HG03520 (cell line): ENCODE data around the gene PTPN2.
A peak's percentile ranks its signal among the peaks of the same experiment; 100 is the strongest.
"Not testable (repeated sequence)": the region's sequence is repeated elsewhere in the genome, so short reads cannot be mapped to it uniquely, and the experiment has no call there.

Source experiments
- ATAC-seq: cut with Tn5 transposase; IDR thresholded peaks from one replicate; pipeline ENCODE4 v1.9.1; 2021; ENCODE audit warnings: mild to moderate bottlenecking, moderate library complexity; ENCODE audit not compliant: unreplicated experiment

PTPN2 gene

DNA sequence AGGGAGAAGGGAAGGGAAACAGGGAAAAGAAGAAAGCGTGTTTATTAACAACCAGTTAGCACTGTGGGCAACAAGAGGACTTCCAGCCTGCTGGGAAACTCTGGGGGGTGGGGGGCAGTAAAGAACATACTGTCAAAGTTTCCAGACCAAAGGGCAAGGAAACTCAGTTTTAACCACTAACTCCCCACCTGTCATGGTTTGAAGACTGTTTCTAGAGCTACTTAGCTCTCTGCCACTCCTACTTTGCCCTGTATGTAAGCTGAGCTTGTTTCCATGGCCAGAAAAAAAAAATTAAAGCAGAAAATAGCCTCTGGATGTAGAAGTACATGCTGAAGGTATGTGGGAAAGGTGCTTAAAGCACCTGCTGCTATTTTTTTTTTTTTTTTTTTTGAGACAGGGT, 11.0 kb upstream of the PTPN2 start:
- no peak for ATAC-seq

DNA sequence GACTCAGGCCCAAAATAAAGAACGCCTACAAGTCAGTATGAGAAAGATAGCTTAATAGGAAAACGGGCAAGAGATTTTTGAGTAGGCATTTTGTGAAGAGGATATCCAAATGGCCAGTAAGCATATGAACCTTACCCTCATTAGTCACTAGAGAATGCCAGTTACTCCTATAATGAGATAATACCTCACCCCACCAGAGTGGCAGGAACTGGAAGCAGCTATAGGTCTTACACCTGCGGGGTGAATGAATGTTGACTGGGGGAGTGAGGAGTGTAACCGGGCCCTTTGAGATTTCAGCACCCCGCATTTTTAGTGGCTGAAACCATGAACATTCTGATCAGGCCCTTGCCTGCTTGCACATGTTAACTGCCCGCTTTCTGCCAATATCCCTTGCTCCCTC, 7.5 kb upstream of the PTPN2 start:
- ATAC-seq = no peak

DNA sequence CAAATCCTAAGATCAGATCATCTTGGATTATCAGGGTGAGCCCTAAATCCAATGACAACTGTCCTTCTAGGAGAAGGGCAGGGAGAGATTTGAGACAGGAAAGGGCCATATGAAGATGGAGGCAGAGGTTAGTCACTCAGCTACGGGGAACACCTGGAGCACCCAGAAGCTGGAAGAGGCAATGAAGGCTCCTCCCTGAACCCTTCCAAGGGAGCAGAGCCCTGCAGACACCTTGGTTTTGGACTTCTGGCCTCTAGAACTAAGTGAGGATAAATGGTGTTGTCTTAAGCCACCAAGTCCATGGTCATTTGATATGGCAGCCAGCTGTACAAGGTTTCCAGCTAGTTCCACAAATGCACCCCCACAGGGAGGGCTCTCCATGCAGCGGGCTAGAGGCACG, 6.9 kb upstream of the PTPN2 start:
- ATAC-seq = no peak

DNA sequence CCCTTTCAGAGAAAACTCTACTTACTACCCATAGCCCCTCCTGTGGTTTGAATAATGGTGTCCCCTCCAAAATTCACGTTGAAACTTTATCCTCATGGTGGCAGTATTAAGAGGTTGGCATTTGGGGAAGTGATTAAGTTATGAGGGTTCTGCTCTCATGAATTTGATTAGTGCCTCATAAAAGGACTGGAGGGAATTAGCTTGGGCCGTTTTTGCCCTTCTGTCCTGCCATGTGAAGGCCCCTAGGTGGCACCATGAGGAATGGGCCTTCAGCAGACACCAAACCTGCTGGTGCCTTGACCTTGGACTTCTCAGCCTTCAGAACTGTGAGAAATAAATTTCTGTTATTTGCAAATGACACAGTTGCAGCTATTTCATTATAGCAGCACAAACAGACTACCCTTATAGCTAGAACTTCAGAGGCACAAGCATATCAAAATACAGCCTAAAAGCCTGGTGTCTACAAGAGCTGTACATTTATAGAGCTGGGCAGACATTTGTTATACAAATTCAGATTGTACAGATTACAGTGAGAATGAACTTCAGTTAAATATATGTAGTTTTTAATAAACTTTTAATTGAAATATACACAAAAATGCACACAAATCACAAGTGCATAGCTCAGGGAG, 2.6 kb upstream of the PTPN2 start:
- no peak for ATAC-seq

DNA sequence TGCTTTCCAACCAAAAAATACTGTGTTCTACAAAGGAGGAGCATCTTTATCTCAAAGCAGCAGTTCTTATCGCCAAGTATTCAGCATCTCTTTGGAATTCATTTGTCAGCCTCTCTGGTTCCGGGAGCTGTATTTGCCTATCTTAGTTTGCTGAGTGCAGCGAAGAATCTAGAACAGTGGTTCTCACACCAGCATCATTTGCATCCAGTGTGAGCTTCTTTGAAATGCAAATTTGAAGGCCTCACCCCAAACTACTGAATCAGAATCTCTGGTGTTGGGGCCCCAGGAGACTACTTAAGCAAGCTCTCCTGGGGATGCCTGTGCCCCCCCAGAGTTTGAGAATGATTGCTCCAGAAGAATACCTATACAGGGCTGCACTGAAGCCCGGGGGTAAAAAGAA, 1.5 kb upstream of the PTPN2 start:
- no peak for ATAC-seq

DNA sequence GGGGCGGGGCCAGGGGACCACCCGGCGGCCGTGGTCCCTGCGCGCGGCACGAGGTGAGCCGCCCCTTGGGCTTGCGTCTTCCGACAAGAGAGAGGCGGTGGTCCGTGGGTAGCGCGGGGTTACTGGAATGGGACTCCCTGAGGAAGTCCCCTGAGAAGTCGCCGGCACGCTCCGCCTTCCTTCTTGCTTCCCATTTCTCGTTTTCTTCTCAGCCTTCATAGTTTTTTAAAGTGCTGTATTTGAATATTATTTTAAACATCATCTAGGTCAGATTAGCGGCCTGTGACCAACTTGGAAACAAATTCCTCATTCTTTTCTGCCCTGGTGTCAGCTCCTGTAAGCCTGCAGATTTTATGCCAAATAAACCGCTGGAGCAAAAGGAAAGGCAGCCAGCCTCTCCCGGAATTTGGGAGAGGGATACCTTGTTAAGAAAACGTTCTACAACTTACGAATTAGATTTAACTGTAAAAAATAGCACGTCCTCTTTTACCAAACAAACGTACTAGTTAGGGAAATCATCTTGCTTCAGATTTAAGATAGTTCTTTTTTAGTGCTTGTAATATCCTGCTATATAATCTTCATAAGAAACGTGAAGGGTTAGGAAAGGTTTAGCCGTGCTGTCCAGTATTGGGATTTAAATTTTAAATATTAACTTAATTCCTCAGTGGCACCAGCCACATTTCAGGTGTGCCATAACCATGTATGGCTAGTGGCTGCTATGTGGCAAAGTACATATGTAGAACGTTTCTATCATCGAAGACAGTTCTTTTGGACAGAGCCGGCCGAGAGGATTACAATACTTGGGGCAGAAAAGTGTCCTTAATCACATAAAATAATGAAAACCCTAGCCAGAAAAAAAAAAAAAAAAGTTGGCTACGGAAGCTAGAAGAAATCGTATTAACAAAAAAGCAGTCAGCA, 628 bp upstream of the PTPN2 start:
- no peak for ATAC-seq

DNA sequence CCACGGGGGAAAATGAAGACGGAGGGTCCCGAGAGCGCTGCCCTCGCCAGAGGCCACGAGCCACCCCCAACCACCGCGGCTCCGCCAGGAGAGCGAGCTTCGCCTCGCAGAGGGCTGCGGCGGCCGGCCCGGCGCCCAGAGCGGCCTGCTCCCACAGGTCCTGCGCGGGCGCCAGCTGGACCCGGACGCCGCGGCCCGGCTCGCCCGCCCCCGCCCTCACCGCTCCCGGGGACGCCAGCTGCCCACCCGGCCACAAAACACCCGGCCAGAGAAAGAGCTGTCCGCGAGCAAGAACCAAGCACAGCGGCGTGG, 709 bp downstream of the PTPN2 start:
- peak; percentile 4 for ATAC-seq

DNA sequence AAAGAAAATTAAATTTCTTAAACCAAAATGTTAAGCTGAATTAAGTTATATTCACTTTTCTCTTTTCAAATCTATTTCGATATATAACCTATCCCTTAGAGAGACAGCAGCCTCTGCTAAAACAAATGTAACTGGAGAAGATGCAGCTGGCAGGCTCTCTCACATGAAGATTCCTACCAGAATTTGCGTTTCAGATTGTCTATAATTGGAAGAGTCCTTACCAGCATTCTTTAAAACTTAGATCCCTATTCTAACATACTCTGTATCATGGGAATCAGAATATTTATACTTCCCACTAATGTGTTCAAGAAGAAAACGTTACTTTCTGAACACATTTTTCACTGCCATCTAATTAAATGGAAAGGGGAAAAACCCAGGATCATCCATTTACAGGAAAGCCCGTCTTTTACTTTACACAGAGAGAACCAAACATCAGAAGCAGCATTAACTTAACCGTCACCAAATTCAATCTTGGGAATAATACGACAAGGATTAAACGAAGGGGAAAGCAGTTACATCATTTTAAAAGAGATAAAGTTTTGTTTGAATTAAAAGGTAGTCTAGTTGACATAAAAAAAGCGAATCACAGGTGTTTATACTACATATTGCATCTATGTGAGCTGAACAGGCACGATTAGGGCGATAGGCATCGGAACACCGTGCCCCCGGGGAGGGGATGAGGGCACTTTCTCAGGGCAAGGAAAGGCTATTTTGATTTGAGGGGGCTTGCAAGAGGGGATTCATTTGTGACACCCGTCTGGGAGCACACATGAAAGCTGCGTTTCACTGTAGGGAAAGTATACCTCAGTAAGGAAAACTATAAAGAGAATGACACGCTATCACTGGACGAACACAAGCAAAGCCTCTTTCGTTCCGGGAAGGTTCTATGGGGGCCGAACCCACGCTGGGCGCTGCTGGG, 1.3 kb downstream of the PTPN2 start:
- no peak for ATAC-seq

DNA sequence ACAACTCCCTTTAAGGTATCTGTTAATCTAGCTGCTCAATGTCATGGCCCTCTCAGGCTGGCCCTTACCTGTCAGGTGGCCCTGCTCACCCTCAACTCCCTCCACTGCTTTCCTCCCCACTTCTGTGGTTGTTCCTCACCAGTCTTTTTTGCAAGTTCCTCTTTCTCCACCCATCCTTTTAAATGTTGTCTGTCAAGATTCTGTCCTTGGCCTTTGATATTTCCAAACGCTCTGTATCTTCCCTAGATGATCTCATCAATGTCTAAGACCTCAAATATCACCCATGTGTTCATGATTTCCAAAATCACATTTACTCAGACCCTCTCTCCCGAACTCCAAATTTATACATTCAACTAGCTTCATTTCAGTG, 3.5 kb downstream of the PTPN2 start:
- no peak for ATAC-seq

DNA sequence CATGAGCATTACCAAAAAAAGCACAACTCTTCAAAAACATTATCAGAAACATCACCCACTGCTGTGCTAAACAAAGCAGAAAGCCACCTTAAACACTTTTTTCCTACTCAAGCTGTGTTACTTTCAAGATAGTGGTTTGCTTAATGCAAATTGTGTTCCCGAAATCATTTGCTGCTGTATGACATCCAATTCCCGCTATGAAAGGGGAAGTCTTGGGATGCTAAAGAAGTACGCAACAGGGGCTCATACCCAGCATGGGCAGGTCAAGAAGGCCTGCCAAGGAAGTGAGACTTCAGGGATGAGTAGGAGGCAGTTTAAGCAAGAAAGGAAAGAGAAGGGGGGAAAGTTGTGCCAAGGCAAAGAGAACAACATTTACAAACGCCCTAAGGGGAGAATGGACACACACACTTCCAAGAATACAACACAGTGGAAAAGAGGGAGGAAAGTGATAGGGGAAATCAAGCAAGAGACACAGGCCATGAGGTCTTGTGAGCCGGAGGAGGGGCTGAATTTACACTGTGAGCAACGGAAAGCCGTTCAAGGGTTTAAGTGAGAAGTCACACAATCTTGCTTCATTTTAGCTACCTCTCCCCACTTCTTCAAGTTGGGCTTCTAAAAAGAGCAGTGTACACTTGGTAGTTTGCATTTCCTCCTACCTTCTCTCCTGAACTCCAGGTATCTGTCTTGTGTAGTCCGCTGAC, 4.0 kb downstream of the PTPN2 start:
- no peak for ATAC-seq

DNA sequence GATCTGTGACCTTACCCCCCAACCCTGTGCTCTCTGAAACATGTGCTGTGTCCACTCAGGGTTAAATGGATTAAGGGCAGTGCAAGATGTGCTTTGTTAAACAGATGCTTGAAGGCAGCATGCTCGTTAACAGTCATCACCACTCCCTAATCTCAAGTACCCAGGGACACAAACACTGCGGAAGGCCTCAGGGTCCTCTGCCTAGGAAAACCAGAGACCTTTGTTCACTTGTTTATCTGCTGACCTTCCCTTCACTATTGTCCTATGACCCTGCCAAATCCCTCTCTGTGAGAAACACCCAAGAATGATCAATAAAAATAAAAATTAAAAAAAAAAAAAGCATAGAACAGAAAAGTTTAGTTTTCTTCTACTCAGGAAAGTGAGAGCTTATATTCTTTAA, 9.0 kb downstream of the PTPN2 start:
- not testable (repeated sequence) for ATAC-seq

DNA sequence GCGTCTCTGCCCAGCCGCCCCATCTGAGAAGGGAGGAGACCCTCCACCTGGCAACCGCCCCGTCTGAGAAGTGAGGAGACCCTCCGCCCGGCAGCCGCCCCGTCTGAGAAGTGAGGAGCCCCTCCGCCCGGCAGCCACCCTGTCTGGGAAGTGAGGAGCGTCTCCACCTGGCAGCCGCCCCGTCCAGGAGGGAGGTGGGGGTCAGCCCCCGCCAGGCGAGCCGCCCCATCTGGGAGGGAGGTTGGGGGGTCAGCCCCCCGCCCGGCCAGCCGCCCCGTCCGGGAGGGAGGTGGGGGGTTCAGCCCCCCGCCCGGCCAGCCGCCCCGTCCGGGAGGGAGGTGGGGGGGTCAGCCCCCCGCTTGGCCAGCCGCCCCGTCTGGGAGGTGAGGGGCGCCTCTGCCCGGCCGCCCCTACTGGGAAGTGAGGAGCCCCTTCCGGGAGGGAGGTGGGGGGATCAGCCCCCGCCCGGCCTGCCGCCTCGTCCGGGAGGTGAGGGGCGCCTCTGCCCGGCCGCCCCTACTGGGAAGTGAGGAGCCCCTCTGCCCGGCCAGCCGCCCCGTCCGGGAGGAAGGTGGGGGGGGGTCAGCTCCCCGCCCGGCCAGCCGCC, 10.0 kb downstream of the PTPN2 start:
- ATAC-seq = not testable (repeated sequence)

DNA sequence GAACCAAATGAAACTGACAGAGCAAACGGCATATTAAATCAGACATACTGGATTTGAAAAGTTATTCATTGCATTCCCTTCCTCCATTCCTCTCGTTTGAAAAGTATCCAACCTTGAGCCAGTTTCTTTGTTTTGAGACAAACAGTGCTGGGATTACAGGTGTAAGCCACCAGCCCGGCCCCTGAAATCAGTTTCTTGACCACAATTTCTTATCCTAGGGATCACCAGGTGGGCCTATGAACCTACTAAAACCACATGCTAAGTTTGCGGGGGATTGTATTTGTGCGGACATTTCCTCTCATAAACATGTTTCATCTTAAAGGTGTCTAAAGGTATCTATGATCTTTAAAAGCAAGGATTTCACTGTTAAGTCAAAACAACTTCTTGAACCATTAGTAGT, 11.6 kb downstream of the PTPN2 start:
- no peak for ATAC-seq

DNA sequence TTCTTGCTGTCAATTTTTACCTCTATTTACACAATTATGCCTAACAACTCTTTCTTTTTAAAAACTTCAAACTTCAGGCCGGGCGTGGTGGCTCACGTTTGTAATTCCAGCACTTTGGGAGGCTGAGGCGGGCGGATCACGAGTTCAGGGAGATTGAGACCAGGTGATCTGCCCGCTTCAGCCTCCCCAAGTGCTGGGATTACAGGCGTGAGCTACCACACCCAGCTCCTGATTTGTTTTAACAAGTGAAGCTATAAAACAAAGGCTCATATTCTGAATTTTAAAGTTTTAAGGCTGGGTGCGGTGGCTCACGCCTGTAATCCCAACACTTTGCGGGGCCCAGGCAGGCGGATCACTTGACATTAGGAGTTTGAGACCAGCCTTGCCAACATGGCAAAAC, 15.5 kb downstream of the PTPN2 start:
- no peak for ATAC-seq

DNA sequence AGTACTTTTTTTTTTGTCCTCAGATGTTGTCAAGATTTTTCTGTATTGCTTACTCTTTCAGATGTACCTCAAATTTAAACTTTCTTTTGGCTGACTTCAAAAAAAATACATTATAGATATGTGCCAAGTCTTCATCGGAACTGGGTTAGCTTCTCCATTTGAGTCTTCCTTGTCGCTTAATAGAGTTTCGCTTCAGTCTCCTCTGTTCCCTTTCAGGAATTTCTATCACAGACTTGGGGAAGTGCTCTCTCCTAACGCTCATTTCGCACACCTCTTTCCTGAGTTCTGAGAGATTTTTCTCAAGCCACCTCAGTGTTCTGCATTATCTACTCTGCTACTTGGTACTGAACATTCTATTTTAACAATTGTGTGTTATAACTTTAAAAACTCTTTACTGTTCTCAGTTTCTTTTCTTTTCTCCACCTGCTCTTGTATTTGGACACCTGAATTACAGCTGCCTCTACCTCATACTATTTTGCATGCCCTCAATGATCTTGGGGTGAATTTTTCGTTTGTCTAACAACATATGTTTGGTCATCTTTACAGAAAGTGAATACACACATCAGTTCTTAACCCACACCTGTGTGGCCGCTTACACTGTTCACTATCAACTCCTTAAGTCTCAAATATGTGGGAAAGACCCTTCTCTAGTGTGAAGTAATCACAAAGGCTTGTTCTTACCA, 16.5 kb downstream of the PTPN2 start:
- no peak for ATAC-seq

DNA sequence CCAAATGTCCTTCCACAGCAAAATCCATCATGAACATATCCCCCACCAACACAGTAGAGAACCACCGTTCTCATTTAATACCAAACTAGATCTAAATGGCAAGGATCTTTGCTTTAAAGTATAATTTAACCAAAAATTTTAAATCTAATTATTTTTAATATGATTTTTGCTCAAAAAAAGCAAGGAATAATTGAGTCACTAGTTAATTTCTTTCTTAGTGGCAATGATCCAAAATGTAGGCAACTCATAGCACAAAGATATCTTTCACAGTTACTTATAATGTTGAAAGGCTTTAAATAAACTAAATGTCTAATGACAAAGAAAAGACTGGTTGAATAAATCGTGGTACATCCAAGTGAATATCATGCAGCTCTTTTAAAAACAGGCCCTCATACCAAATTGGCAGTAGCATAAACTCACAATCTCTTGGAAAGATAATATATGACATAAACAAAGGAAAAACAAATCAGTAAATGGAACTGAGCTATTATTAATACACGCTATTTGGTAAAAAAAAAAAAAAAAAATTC, 20.3 kb downstream of the PTPN2 start:
- no peak for ATAC-seq

DNA sequence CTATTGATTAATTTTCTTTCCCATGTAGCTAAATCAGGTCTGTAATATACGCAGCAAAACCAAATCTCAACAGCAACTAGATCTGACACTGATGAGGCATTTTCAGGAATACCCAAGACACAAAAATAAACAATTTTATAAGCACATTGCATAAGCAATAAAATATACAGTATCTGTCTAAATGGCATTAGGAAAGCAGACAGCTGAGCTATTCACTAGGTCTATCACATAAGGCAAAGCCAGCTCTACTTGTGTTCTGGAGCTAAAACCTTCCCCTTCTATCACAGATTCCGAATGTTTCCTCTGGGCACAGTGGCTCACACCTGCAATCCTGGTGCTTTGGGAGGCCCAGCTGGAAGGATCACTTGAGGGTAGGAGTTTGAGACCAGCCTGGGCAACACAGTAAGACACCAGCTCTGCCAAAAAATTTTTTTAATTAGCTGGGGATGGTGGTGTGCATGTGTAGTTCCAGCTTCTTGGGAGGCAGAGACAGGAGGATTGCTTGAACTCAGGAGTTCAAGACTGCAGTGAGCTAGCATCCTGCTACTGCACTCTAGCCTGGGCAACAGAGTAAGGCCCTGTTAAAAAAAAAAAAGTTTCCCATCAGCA, 21.1 kb downstream of the PTPN2 start:
- ATAC-seq = no peak

DNA sequence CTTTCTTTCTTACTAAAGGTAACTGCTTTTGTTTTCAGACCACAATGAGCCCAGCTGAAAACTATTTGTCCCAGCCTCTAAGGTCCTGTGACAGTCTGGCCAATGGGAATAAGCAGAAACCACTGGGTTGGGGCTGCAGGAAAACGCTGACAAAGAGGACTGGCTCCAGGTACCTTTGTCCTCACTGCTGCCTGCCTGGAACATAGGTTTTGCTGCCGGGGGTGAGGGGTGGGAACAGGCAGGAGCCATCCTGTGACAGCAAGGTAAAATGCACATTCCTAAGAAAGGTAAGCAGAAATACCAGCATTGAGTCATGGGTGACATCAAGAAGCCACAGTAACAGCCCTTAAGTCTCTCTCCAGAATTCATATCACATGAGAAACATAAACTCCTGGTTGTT, 21.6 kb downstream of the PTPN2 start:
- no peak for ATAC-seq

DNA sequence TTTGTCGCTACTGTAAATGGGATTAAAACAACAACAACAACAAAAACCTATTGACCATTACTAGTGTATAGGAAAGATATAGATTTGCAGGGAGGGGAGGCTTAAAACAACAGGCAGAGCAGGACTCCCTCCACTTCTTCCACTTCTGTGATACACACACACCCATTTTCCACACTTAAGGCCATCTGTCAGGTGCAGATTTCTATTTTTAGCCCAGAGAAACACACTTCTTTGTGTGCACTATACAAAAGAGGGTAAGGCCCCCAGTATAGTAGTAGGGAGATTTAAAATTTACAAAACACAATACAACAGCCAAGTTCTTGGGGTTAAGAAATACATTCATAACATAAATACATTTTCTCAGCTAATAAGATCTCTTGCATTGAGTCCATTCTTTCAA, 22.4 kb downstream of the PTPN2 start:
- no peak for ATAC-seq
